GM18498 (cell line): ENCODE data around the gene TMEM179B.
A peak's percentile ranks its signal among the peaks of the same experiment; 100 is the strongest.
"Not testable (repeated sequence)": the region's sequence is repeated elsewhere in the genome, so short reads cannot be mapped to it uniquely, and the experiment has no call there.

ENCODE experiments used
- ATAC-seq: cut with Tn5 transposase; IDR thresholded peaks from one replicate; pipeline ENCODE4 v1.9.1; 2021; ENCODE audit warnings: mild to moderate bottlenecking, moderate library complexity; ENCODE audit not compliant: unreplicated experiment

The TMEM179B gene

GRCh38 chr11:62787005-62787759 is at the start of gene TMEM179B:
Gene TMEM179B, plus strand, starts transcription at chr11:62787402. Its CDS starts 30 bp downstream, at chr11:62787432.
- ATAC-seq: peak; percentile 72

GRCh38 chr11:62747475-62748160 is 39.6 kb upstream of the TMEM179B start:
- no peak for ATAC-seq

GRCh38 chr11:62749931-62750330 is 37.3 kb upstream of the TMEM179B start:
- not testable (repeated sequence) for ATAC-seq

GRCh38 chr11:62752177-62752785 is 34.9 kb upstream of the TMEM179B start:
- no peak for ATAC-seq

GRCh38 chr11:62752994-62753735 is 34.0 kb upstream of the TMEM179B start:
- peak; percentile 2 for ATAC-seq

- ATAC-seq: peak; percentile 94
Measured at GRCh38 chr11:62753736-62754603, 33.2 kb upstream of the TMEM179B start, which contains the start of gene ZBTB3. Gene ZBTB3, minus strand, starts transcription at chr11:62754160. Its CDS starts 496 bp downstream, at chr11:62753664.

GRCh38 chr11:62755086-62755615 is 32.1 kb upstream of the TMEM179B start:
- no peak for ATAC-seq

GRCh38 chr11:62757846-62758788 is 29.1 kb upstream of the TMEM179B start:
- no peak for ATAC-seq

- not testable (repeated sequence) for ATAC-seq
Measured at GRCh38 chr11:62760867-62761227, 26.4 kb upstream of the TMEM179B start.

GRCh38 chr11:62770778-62771143 is 16.4 kb upstream of the TMEM179B start:
- no peak for ATAC-seq

GRCh38 chr11:62771144-62772021 is 15.8 kb upstream of the TMEM179B start, which contains the start of gene TAF6L:
Gene TAF6L, plus strand, starts transcription at chr11:62771396. Its CDS starts 4,388 bp downstream, at chr11:62775784.
- peak; percentile 83 for ATAC-seq

GRCh38 chr11:62774407-62774806 is 12.8 kb upstream of the TMEM179B start:
- no peak for ATAC-seq

GRCh38 chr11:62775646-62776045 is 11.6 kb upstream of the TMEM179B start:
- no peak for ATAC-seq

- no peak for ATAC-seq
Measured at GRCh38 chr11:62777389-62777788, 9.8 kb upstream of the TMEM179B start.

- no peak for ATAC-seq
Measured at GRCh38 chr11:62778441-62778840, 8.8 kb upstream of the TMEM179B start.

- ATAC-seq: no peak
Measured at GRCh38 chr11:62782753-62783152, 4.4 kb upstream of the TMEM179B start.

GRCh38 chr11:62786318-62787004 is 741 bp upstream of the TMEM179B start:
- peak; percentile 73 for ATAC-seq
